GM12865 (cell line): Measurements from ENCODE around the gene FGD5.

Experiments used
- DNase-seq: peaks from one replicate; pipeline ENCODE4 v3.0.0; 2010; ENCODE audit warnings: low read depth
- H3K4me3 ChIP-seq: 2 replicates; pipeline ENCODE4 v1.5.1; 2011; ENCODE audit warnings: mild to moderate bottlenecking, low read depth, low read length, control low read depth
- TF ChIP-seq, protein P1 (sequence below): IDR thresholded peaks from 2 replicates; pipeline ENCODE4 v1.5.1; 2011; ENCODE audit warnings: low read length, control low read depth, low read depth, inconsistent platforms; ENCODE audit not compliant: insufficient read depth; ENCODE audit errors: missing control alignments

FGD5 gene

DNA sequence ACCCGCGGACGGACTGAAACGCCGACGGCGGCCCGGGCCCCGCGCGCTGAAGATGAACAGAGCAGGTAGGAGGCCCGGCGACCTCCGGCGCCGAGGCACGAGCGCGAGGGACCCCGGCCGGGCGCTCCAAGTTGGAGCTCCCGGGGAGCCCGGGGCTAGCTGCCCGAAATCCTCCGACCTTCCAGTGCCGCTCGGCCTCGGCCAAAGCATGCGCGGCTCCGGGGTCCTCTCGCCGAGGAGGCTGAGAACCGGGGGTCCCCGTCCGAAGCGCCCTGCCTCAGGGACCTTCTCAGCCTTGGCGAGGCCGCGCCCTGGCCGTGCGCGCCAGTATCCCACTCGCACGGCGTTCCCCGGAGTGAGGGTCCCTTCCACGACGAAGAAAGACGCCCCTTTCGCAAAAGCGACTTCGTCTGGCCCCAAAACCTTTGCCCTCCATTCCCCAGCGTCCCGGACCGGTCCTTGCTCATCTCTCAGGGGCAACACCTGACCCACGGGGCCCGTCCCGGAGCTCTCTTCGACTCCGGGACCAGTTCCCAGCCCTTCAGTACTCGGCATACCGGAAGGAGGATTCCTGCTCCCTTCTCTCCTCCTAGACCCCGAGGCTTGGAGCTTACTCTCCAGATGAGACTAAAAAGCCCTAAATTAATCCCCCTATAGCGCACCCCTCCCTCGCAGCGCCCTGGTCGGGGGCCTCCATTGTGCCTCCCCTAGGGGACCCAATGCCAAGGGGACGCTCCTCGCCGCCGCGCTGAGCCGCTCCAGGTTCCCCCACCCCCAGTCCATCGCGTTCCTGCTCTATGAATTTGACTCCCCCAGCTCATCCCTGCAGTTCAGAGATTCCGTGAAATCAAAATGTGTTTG is 7.7 kb upstream of the FGD5 start:
- H3K4me3 ChIP-seq = no peak overlapping the region
- TF ChIP-seq, protein P1, sequence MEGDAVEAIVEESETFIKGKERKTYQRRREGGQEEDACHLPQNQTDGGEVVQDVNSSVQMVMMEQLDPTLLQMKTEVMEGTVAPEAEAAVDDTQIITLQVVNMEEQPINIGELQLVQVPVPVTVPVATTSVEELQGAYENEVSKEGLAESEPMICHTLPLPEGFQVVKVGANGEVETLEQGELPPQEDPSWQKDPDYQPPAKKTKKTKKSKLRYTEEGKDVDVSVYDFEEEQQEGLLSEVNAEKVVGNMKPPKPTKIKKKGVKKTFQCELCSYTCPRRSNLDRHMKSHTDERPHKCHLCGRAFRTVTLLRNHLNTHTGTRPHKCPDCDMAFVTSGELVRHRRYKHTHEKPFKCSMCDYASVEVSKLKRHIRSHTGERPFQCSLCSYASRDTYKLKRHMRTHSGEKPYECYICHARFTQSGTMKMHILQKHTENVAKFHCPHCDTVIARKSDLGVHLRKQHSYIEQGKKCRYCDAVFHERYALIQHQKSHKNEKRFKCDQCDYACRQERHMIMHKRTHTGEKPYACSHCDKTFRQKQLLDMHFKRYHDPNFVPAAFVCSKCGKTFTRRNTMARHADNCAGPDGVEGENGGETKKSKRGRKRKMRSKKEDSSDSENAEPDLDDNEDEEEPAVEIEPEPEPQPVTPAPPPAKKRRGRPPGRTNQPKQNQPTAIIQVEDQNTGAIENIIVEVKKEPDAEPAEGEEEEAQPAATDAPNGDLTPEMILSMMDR = no peak
- DNase-seq = no peak

DNA sequence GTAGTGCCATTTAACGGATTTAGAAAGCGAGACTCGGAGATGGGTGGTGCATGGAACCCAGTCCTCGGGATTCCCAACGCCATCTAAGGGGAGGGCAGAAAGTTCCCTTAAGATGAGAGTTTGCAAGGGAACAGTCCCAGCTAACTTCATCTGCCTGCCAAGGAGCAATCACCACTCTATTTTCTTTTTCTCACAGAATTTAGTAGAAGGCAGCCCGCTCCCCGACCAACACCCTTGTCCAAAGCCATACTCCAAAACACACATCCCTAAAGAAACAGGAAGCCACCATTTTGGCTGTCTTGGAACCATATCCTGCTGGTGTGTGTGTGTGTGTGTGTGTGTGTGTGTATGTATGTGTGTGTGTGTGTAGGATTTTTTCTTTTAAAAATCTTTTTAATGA is 7.1 kb upstream of the FGD5 start:
- no peak for DNase-seq
- TF ChIP-seq, protein P1 = no peak
- no peak overlapping the region for H3K4me3 ChIP-seq

DNA sequence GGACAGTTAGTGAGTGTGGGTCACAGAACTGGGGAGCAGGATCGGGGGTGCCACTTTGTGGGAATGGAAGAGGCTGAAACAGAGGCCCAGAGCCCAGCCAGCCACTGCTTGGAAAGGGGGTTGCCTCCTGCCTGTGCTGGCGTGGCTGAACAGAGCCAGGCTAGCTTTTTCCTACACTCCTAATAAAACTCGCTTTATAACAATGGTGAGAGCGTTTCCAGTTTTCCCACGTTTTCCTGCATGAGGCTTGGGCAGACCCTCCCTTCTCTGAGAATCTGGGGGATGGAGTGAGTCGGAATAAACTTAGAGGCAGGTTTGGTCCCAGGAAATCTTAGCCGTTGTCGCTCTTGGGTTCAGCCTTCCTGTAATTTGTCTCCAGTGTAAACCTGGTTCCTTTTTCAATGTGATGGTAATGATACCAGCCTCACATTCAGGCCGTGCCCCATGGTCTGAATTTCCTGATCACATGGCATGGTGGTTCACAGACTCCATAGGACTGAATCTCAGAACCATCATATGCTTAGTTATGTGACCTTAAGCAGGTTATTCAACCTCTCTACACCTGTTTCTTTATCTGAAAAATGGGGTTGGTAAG is 6.5 kb upstream of the FGD5 start:
- H3K4me3 ChIP-seq = no peak overlapping the region
- TF ChIP-seq, protein P1 = no peak
- DNase-seq = no peak

DNA sequence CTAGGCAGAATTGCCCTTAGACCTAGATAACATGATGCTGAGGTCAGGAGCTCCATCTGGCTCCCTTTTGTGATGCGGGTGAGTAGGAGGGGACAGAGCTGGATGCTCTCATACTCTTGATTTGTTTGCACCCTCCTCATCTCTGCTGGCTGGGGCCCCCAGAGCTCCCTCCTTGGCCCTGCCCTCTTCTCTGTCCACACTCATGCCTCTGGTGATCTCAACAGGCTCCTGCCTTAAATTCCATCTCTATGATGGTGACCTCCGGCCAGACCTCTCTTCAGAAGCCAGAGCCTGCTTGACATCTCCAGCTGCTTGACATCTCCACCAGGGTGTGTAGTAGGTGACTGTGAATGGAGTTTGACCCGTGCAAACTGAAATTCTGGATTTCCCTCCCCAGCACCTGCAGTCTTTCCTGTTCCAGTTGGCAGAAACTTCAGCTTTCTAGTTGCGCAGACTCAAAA is 4.3 kb upstream of the FGD5 start:
- DNase-seq = no peak
- TF ChIP-seq, protein P1 = no peak
- no peak overlapping the region for H3K4me3 ChIP-seq

DNA sequence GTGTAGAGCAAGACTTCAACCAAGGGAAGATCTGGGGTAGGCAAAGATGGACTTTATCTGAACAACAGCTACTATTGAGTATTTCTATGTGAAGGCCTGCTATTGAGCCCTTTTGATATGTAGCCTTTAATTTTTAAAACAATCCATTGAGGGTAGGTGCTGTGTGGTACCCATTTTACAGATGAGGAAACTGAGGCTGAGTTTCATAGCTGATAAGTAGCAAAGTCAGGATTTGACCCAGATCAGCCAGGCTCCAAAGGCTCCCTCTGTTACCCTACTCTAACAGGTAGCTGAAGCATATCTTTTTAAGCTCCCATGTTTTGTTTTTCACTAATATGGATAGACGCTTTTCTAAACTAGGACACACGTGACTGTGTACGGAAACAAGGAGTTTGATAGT is 2.4 kb upstream of the FGD5 start:
- no peak overlapping the region for H3K4me3 ChIP-seq
- no peak for DNase-seq
- TF ChIP-seq, protein P1 = no peak

DNA sequence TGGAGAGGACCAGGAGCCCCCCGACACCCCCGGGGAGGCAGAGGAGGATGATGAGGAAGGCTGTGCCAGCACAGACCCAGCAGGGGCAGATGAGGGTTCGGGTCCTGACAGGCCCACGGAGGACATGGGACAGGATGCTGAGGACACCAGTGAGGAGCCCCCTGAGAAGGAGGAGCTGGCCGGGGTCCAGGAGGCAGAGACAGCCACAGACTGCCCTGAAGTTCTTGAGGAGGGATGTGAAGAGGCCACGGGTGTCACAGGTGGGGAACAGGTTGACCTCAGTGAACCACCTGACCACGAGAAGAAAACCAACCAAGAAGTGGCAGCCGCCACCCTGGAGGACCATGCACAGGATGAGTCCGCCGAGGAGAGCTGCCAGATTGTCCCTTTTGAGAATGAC is 909 bp downstream of the FGD5 start:
- no peak for DNase-seq
- TF ChIP-seq, protein P1 = no peak
- no peak overlapping the region for H3K4me3 ChIP-seq
